Neural progenitor cell (in vitro differentiated cells): Measurements from ENCODE around the gene MSANTD4.

Experiments used
- CTCF ChIP-seq: fragments of 200-600 bp; sonication (generic); IDR thresholded peaks from 2 replicates; pipeline ENCODE4 v1.5.1; 2017; ENCODE audit warnings: antibody characterized with exemption, mild to moderate bottlenecking
- EZH2 ChIP-seq: fragments of 200-600 bp; sonication (generic); IDR thresholded peaks from 2 replicates; pipeline ENCODE4 v1.6.1; 2017; ENCODE audit warnings: antibody characterized with exemption, mild to moderate bottlenecking, moderate library complexity
- EZH2phosphoT487 ChIP-seq: fragments of 200-600 bp; sonication (generic); IDR thresholded peaks from 2 replicates; pipeline ENCODE4 v1.6.1; 2017; ENCODE audit warnings: antibody characterized with exemption

GRCh38 chr11:106047631-106048030, 25.6 kb upstream of the MSANTD4 start:
- TF ChIP-seq CTCF (no peak), EZH2phosphoT487 (no peak), EZH2 (no peak)
